HG03378 (cell line): ENCODE measurements around the gene WAC.

Experiments used
- ATAC-seq: cut with Tn5 transposase; IDR thresholded peaks from one replicate; pipeline ENCODE4 v1.9.1; 2021; ENCODE audit warnings: mild to moderate bottlenecking, moderate library complexity; ENCODE audit not compliant: unreplicated experiment

Gene WAC

DNA sequence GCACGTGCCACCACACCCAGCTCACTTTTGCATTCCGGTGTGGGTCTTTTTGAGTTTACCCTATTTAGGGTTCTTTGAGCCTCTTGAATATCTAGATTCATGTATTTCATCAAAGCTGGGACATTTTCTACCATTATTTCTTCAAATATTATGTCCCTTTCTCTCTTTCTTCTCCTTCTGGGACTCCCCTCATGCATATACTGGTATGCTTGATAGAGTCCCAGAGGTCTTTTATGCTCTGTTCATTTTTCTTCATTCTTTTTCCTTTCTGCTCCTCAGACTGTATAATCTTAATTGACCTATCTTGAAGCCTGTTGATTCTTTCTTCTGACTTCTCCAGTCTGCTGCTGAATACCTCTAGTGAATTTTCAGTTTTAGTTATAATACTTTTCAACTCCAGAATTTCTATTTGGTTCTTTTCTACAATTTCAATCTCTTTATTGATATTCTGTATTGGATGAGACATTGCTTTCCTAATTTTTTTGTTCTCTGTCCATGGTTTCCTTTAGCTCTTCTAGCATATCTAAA, 9.1 kb upstream of the WAC start:
- no peak for ATAC-seq

- no peak for ATAC-seq
Observed at GRCh38 chr10:28530751-28531150, 2.2 kb upstream of the WAC start.

GRCh38 chr10:28533186-28533564, 257 bp downstream of the WAC start:
- no peak for ATAC-seq

GRCh38 chr10:28533571-28534304, 820 bp downstream of the WAC start:
- ATAC-seq: no peak

DNA sequence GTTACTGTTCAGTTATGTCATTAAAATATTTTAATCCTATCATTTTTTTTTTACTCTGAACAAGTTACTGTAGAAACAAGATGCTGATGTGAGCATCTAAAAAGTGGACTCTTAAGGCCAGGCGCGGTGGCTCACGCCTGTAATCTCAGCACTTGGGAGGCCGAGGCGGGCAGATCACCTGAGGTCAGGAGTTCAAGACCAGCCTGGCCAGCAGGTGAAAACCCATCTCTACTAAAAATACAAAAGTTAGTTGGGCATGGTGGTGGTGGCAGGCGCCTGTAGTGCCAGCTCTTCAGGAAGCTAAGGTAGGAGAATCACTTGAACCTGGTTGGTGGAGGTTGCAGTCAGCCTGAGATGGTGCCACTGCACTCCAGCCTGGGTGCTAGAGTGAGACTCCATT, 2.9 kb downstream of the WAC start:
- ATAC-seq: no peak

DNA sequence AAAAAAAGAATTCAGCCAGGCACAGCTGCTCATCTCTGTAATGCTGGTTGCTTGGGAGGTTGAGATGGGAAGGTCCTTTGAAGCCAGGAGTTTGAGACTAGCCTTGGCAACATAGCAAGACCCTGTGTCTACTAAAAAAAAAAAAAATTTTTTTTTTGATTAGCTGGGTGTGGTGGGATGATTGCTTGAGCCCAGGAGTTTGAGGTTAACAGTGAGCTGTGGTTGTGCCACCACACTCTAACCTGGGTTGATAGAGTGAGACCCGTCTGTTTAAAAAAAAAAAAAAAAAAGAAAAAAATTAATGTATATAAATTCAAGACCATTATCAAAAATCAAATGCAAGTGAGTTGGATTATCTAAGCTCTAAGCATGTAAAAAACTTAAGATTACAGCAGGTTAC, 5.7 kb downstream of the WAC start:
- ATAC-seq: no peak

DNA sequence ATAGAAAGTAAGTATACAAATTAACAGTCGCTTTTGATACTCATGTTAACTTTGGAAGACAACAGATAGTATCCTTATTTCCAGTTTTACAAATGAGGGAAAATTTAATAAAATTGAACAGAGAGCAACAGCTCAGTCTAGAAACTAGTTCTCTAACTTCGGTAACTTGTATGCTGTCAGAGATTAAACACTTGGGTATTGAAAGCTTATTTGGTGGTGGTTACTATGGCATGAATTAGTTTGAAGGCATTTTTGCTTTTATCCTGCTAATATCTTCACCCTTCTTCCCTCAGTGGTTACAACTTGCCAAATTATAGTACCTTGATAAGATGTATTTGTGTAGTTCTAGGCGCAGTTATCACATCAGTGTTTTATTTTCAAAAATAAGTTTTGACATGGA, 7.2 kb downstream of the WAC start:
- no peak for ATAC-seq

DNA sequence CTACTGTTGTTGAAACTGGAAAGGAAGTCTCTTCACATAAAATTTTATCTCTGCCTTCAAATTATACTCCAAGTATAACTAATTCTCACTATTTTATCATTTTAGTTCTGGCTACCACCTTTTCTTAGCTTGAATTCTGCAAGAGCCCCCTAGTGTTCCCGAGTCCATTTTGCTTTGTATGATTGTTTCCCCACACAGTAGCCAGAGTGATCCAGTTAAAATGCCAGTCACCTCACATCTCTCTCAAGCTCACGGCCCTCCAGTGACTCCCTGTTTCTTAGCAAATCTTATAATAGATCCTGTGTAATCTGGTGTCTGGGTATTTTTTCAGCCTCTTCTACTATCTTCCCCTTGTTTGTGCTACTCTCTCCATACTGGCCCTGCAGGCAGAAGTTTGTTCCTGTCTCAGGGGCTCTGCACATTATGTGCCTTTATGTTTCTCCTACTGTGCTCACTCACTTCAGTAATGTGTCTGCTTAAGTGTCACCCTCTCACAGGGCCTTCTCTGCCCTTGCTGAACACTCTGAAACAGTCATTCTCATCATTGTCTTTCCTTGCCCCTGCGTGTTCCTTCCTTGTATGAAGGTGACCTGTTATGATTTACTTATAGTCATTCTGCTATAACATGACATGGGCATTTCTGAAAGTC, 8.9 kb downstream of the WAC start:
- ATAC-seq: no peak

GRCh38 chr10:28542728-28543127, 9.8 kb downstream of the WAC start:
- ATAC-seq: no peak

DNA sequence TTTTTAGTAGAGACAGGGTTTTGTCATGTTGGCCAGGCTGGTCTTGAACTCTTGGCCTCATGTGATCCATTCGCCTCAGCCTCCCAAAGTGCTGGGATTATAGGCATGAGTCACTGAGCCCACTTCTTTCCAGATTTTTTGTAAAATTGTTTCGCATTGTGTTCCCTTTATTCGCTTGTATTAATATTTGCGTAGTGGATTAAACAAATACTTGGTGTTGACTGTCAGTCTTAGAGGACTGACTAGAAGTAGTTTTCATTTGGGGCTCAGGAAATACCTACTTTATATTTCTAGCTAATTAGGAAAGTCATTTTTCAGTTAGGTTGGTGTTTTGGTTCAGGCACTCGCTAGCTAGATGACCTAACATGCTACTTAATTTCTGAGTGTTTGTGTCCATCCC, 11.1 kb downstream of the WAC start:
- no peak for ATAC-seq

- no peak for ATAC-seq
Observed at GRCh38 chr10:28545967-28546644, 13.2 kb downstream of the WAC start.

GRCh38 chr10:28548781-28549498, 16.0 kb downstream of the WAC start:
- no peak for ATAC-seq

DNA sequence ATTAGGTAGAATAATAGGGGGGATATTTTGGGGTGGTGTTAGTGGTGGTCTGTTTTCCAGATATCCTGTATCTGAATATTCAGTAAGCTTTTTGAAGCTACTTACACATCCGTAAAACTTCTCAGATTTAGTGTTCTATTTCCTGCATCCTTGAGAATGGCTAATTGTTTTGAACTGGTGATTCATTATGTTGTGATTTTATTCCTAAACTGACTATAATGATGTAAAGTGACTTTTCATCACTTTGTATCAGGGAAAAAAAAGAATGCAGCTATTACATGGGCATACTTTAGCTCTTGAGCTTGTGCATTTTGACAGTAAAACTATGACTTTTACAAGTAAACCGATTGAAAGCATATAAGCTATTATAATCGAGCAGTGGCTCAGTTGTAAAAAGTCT, 18.2 kb downstream of the WAC start:
- ATAC-seq: no peak

DNA sequence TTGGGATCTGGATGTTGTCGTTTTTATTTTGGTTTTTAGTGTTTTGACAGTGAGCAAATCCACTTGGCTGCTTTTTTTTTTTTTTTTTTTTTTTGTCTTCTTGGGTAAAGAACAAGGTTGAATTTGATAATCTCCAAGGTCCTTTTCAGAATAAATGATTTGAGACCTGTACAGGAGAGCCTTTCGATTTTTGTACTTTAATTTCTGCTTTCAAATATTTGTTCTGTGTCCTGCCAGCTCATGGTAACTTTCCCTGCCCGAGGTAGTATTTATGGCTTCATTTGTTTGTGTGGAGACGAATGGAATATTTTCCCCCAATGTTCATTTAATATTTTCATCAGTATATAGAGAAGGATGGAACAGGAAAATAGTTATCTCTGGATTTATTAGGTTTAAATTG, 19.9 kb downstream of the WAC start:
- no peak for ATAC-seq

- ATAC-seq: no peak
Observed at GRCh38 chr10:28554009-28554408, 21.1 kb downstream of the WAC start.

DNA sequence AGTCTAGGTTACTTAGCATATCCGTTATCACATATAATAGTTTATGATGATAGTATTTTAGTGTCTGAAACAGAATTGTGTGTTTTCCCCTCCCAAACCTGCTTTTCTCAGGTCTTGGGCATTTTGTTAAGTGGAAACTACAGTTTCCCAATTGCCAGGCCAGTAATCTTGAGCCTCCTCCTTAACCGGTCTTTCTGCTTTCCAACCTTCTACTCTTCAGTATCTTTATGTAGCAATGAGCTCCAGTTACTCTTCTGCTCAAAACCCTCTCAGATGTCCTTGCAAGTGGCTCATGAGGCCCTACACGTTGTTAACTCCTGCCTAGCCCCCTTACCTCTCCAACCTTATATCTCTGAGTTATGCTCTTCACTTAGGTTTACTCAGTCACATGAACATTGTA, 22.0 kb downstream of the WAC start:
- ATAC-seq: no peak

DNA sequence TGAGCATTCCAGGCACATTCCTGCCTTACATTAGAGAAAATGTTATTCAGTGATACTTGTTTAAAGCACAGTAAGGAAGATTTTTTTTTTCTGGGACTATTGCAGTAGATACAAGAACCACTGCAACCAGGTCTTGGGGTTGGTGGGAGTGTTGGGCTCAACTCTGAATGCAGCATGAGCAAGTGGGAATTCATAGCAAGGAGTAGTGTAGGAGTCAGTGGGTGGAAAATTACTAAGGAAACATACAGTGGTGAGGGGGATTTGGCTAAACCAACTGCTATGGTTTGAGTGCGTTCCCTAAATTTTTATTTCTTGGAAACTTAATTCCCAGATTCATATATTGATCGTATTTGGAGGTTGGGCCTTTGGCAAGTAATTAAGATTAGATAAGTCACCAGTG, 22.4 kb downstream of the WAC start:
- no peak for ATAC-seq

- no peak for ATAC-seq
Observed at GRCh38 chr10:28556142-28556541, 23.2 kb downstream of the WAC start.

DNA sequence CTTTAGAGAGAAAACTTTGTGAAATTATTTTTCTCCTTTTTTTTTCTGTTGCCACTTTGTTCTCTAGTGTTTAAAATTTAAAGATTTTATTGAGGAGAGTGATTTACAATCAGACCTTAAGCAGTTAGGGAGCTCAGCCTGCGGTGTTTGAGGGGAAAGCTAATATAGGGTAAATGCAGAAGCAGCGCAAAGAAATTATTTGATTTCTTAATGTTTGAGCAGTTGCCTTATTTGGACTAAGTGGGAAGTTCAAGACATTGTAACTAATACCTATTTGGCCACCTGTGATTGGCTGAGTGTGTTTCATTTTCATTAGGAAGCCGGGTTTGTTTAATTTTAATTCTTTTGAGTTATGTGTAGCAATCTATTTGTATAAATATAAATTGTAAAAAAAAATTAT, 25.3 kb downstream of the WAC start:
- no peak for ATAC-seq

GRCh38 chr10:28558923-28559508, 26.1 kb downstream of the WAC start:
- no peak for ATAC-seq

DNA sequence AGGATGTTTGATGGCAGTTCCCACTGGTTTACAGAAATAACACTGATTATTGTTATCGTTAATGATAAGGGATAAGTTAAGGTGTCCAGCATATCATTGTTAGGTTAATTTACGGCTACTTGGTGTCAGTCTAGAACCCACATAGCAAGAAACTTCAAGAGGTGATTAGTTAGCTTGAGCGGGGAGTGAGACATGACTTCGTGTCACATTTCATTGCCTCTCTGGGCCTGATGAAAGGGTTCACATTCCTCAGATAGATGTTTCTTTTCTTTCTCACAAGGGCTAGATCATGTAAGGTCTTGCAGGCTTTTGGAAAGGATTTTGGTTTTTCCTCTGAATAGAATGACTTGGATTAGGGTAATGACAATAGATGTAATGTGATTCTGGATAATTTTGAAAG, 26.7 kb downstream of the WAC start:
- no peak for ATAC-seq
